Parathyroid adenoma (tissue), 2 donors: ENCODE data around the gene INTS14.

Source experiments
- H2AFZ ChIP-seq: fragments of 300-600 bp; sonication (generic); one replicate; pipeline ENCODE4 v1.7.0; 2017; ENCODE audit warnings: antibody characterized with exemption, mild to moderate bottlenecking
- H3K27ac ChIP-seq: fragments of 300-600 bp; sonication (generic); one replicate; pipeline ENCODE4 v1.7.0; 2017
- H3K27me3 ChIP-seq: fragments of 300-600 bp; sonication (generic); one replicate; pipeline ENCODE4 v1.7.0; 2017; ENCODE audit warnings: low read length; ENCODE audit not compliant: control insufficient read depth, insufficient read depth
- H3K36me3 ChIP-seq: fragments of 300-600 bp; sonication (generic); one replicate; pipeline ENCODE4 v1.7.0; 2017; ENCODE audit warnings: low read length; ENCODE audit not compliant: control insufficient read depth, insufficient read depth
- H3K4me1 ChIP-seq: fragments of 300-600 bp; sonication (generic); one replicate; pipeline ENCODE4 v1.7.0; 2017; ENCODE audit warnings: control low read depth
- H3K4me2 ChIP-seq: fragments of 300-600 bp; sonication (generic); one replicate; pipeline ENCODE4 v1.7.0; 2017; ENCODE audit warnings: low read length
- H3K4me3 ChIP-seq: fragments of 300-600 bp; sonication (generic); one replicate; pipeline ENCODE4 v1.7.0; 2017; ENCODE audit warnings: low read depth, low read length
- H3K79me2 ChIP-seq: fragments of 300-600 bp; sonication (generic); one replicate; pipeline ENCODE4 v1.7.0; 2017; ENCODE audit warnings: control low read depth
- H3K9ac ChIP-seq: fragments of 300-600 bp; sonication (generic); one replicate; pipeline ENCODE4 v1.7.0; 2017; ENCODE audit warnings: mild to moderate bottlenecking
- H3K9me3 ChIP-seq: fragments of 300-600 bp; sonication (generic); one replicate; pipeline ENCODE4 v1.7.0; 2017; ENCODE audit warnings: low read length; ENCODE audit not compliant: control insufficient read depth
- CTCF ChIP-seq: fragments of 300-600 bp; sonication (generic); IDR thresholded peaks from one replicate; pipeline ENCODE4 v1.7.0; 2017; ENCODE audit warnings: antibody characterized with exemption, mild to moderate bottlenecking
- donor health status: primary hyperparathyroidism.

Gene INTS14

GRCh38 chr15:65569728-65570127, 41.2 kb downstream of the INTS14 start:
- TF ChIP-seq CTCF: no peak
- H3K4me1 ChIP-seq: no peaks in the 10 kb centered on the region
- no peaks in the 10 kb centered on the region for H3K79me2 ChIP-seq
- H3K9ac ChIP-seq: no peak overlapping the region
- H3K9me3 ChIP-seq: no peaks in the 10 kb centered on the region
- no peak overlapping the region for H2AFZ ChIP-seq
- no peak overlapping the region for H3K4me3 ChIP-seq
- no peak overlapping the region for H3K27ac ChIP-seq
- H3K27me3 ChIP-seq: no peaks in the 10 kb centered on the region
- H3K36me3 ChIP-seq: no peaks in the 10 kb centered on the region
- no peak overlapping the region for H3K4me2 ChIP-seq

- H3K36me3 ChIP-seq: no peaks in the 10 kb centered on the region
- H2AFZ ChIP-seq: no peak overlapping the region
- H3K4me2 ChIP-seq: no peak overlapping the region
- no peak overlapping the region for H3K4me3 ChIP-seq
- no peaks in the 10 kb centered on the region for H3K4me1 ChIP-seq
- no peaks in the 10 kb centered on the region for H3K9me3 ChIP-seq
- H3K27me3 ChIP-seq: no peaks in the 10 kb centered on the region
- no peak for TF ChIP-seq CTCF
- H3K9ac ChIP-seq: no peak overlapping the region
- no peaks in the 10 kb centered on the region for H3K79me2 ChIP-seq
- H3K27ac ChIP-seq: no peak overlapping the region
These were observed 49.0 kb downstream of the INTS14 start for GRCh38 chr15:65561934-65562333.

GRCh38 chr15:65559941-65560340, 51.0 kb downstream of the INTS14 start:
- Histone ChIP-seq H3K79me2 (no peaks in the 10 kb centered on the region), H3K27ac (no peak overlapping the region), H3K4me2 (no peak overlapping the region), H3K4me1 (no peaks in the 10 kb centered on the region), H3K4me3 (no peak overlapping the region), H3K36me3 (no peaks in the 10 kb centered on the region), H2AFZ (no peak overlapping the region), H3K9me3 (no peaks in the 10 kb centered on the region), H3K27me3 (no peaks in the 10 kb centered on the region), H3K9ac (no peak overlapping the region)
- no peak for TF ChIP-seq CTCF

GRCh38 chr15:65558997-65559760, 51.8 kb downstream of the INTS14 start:
- Histone ChIP-seq H3K4me3 (no peak overlapping the region), H3K27ac (no peak overlapping the region), H2AFZ (no peak overlapping the region), H3K27me3 (no peaks in the 10 kb centered on the region), H3K9ac (no peak overlapping the region), H3K79me2 (no peaks in the 10 kb centered on the region), H3K36me3 (no peaks in the 10 kb centered on the region), H3K4me2 (no peak overlapping the region), H3K9me3 (no peaks in the 10 kb centered on the region), H3K4me1 (no peaks in the 10 kb centered on the region)
- TF ChIP-seq CTCF: no peak

GRCh38 chr15:65558336-65558735, 52.6 kb downstream of the INTS14 start:
- no peak overlapping the region for H2AFZ ChIP-seq

More at GRCh38 chr15:65558336-65558735, 52.6 kb downstream of the INTS14 start:
- Histone ChIP-seq H3K79me2 (no peaks in the 10 kb centered on the region), H3K36me3 (no peaks in the 10 kb centered on the region), H3K4me1 (no peaks in the 10 kb centered on the region), H3K9ac (no peak overlapping the region), H3K27me3 (no peaks in the 10 kb centered on the region), H3K9me3 (no peaks in the 10 kb centered on the region), H3K4me3 (no peak overlapping the region), H3K4me2 (no peak overlapping the region), H3K27ac (no peak overlapping the region)
- no peak for TF ChIP-seq CTCF
